Left renal pelvis (tissue), 4 donors: Measurements from ENCODE around the gene CDK12. TPM values are rescaled to one million over a fixed set of nuclear protein-coding genes. Genes with fewer than 3 reads are reported as not detected.

Experiments used
- DNase-seq, 4 donors: peaks; one replicate each; pipeline ENCODE4 v3.0.0-alpha.2; 2013; ENCODE audit warnings: low read depth in 4 of 4, low spot score in 3 of 4
- polyA plus RNA-seq, 4 donors: library from polyadenylated mRNA; unstranded; fragments of 120-200 nt; gene quantifications; one replicate each; pipeline ENCODE4 v1.2.1, GENCODE V29; 2013; ENCODE audit not compliant: insufficient read length in 4 of 4

CDK12 gene
- polyA plus RNA-seq, 4 donors: 43.2 to 58.5 (median 53.2) TPM

DNA sequence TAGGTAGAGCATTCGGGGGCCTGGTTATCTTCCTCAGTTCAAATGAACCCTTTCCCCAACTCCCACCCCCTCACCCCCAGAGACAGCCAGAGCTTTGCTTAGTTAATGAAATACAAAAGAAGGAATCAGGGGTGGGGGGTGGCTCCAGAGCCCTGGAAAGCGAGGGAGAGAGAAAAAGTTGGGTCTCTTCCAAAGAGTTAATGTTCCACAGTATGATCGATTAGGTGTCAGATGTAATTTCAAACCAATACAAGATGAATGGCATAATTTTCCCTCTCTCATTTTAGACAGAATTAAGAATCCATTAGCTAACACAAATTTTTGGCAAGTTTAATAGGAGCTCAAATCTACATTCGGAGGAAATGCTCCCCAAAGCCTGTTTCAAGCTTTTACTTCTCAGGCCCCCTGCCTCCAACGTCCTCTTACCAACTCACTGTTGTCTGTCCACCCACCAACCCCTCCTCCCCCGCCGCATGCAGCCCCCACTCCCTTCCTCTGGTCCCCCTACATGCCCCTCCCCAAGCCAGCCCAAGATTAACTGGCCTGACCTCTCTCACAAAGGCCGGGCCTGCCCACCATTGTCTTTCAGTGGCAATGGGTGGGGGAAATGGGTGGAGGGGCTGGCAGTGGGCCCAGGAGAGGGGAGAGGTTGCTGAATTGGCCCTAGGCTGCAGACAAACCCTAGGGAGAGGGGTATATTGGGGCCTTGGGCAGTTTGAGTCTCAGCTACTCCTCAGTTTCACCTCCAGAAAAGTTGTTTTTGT is 118.2 kb downstream of the CDK12 start:
- DNase-seq: no peak

DNA sequence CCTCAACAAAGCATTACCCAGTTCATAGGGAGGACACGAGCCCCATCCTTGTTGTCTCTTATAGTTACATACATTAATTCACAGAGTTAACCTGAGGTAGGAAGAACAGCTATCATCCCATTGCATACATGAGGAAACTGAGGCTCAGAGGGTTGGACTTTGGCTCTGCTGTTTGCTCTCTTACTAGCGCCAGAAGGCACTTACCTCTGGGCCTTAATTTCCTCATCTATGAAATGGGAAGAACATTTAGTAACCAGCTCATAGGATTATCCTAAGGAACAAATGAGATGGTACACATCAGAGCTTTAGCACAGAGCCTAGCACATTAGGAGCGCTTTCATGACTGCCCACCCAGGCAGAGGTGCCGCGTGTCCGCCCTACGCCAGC is 118.8 kb downstream of the CDK12 start:
- DNase-seq: no peak

DNA sequence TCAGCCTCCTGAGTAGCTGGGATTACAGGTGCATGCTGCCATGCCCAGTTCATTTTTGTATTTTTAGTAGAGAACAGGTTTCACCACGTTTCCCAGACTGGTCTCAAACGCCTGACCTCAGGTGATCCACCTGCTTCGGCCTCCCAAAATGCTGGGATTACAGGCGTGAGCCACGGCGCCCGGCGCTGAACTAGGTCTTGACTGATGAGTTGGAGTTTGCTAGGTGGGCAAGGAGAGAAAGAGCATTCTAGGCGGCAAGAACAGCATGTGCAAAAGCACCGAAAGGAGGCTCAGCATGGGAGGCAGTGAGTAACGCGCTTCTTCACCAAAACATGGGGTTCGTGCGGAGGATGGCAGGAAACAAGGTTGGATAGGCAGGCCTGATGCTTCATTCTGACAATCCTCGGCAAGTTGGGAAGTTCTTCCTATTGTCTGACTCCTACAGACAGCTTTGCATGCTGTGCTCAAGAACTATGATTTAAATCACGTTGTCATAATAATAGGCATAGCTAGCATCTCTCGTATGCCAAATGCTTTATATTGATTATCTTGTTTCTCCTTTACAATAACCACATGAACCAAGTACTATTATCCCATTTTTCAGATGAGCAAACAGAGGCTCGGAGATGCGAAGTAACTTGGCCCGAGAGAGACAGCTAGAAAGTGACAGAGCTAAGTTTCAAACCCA is 119.9 kb downstream of the CDK12 start:
- DNase-seq: no peak

GRCh38 chr17:39581759-39582085 is 120.4 kb downstream of the CDK12 start:
- DNase-seq: no peak

DNA sequence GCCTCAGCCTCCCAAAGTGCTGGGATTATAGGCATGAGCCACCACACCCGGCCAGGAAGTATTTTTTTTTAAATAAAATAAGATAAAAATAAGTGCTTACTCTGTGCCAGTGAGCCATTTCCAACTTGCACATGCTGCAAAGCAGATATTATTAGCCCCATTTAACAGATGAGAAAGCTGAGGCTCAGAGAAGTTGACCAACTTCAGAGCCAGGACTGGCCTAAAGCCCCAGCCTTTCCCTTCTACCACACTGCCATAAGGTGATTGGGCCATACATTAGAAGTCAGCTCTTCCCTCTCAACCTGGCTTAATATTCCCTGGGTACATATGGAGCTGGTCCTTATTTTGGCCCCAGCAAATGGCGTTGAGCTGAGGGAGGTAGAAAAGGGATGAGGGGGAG is 121.4 kb downstream of the CDK12 start:
- no peak for DNase-seq

Other genes with a start within 250 kb of the CDK12 start
- gene STAC2, start 235.5 kb upstream of the CDK12 start, polyA plus RNA-seq: 1 to 10 TPM; 1.8 to 6.2 (median 3.3) TPM
- gene FBXL20, start 59.9 kb upstream of the CDK12 start, polyA plus RNA-seq: 10 to 100 TPM; 12.9 to 14.3 (median 13.6) TPM
- gene MED1, start 10.2 kb upstream of the CDK12 start, polyA plus RNA-seq: 10 to 100 TPM; 48.9 to 58.7 (median 52.4) TPM
- gene NEUROD2, start 146.4 kb downstream of the CDK12 start, polyA plus RNA-seq: under 1 TPM in 3 of 4 donors, not detected in 1; 0.03 to 0.12 (median 0.07) TPM
- 10 to 100 TPM; 12.2 to 46.4 (median 20.3) TPM for gene PPP1R1B, start 165.5 kb downstream of the CDK12 start, polyA plus RNA-seq
- 10 to 100 TPM; 41.7 to 58.7 (median 49.5) TPM for gene STARD3, start 175.7 kb downstream of the CDK12 start, polyA plus RNA-seq
- 1 to 10 TPM in 3 of 4 donors, under 1 TPM in 1; 0.96 to 2.9 (median 1.8) TPM for gene TCAP, start 203.9 kb downstream of the CDK12 start, polyA plus RNA-seq
- 1 to 10 TPM in 3 of 4 donors, under 1 TPM in 1; 0.22 to 4.5 (median 1.8) TPM for gene PNMT, start 207.0 kb downstream of the CDK12 start, polyA plus RNA-seq
- gene PGAP3, start 226.6 kb downstream of the CDK12 start, polyA plus RNA-seq: 10 to 100 TPM; 26.5 to 45.9 (median 33.8) TPM
- gene ERBB2, start 238.6 kb downstream of the CDK12 start, polyA plus RNA-seq: 100 to 1,000 TPM; 103 to 205 (median 178) TPM